Hematopoietic multipotent progenitor cell (in vitro differentiated cells): Measurements from ENCODE around the gene METTL16. TPM values are rescaled to one million over a fixed set of nuclear protein-coding genes. Genes with fewer than 3 reads are reported as not detected.

Experiments
- DNase-seq, 3 donors: peaks; one replicate each; pipeline ENCODE4 v3.0.0-alpha.2; 2011 to 2015; ENCODE audit warnings: low read depth in 2 of 3, low spot score in 2 of 3
- small RNA-seq: library from RNA; depleted of rRNA; stranded (forward); fragments of <200 nt; gene quantifications from one replicate; pipeline ENCODE3, GENCODE V24; 2012
- total RNA-seq: library from RNA; depleted of rRNA; stranded (reverse); fragments of >200 nt; gene quantifications from one replicate; pipeline ENCODE4 v1.2.3, GENCODE V29; 2012

Gene METTL16
- total RNA-seq, 1 donor, result 14.0 TPM

- no peak for DNase-seq
These were observed 143.3 kb downstream of the METTL16 start for GRCh38 chr17:2368359-2368758.

- DNase-seq, result no peak
These were observed 144.8 kb downstream of the METTL16 start for GRCh38 chr17:2366747-2367494.

Small RNAs within 50 kb of the gene (small RNA-seq; reads per million reads assigned to genes)
- not detected for gene AC006435.3
- gene AC006435.4, result not detected
- gene AC006435.5, result not detected

Other genes starting within 250 kb of the METTL16 start
- 27.5 TPM for gene SMG6, start 208.1 kb downstream of the METTL16 start, total RNA-seq
- 7.5 TPM for gene SRR, start 207.9 kb downstream of the METTL16 start, total RNA-seq
- gene TSR1, start 175.4 kb downstream of the METTL16 start, total RNA-seq, result 37.7 TPM
- gene SGSM2, start 174.4 kb downstream of the METTL16 start, total RNA-seq, result 72.2 TPM
- 23.4 TPM for gene MNT, start 110.8 kb downstream of the METTL16 start, total RNA-seq
- gene PAFAH1B1, start 81.8 kb upstream of the METTL16 start, total RNA-seq, result 44.7 TPM
- gene CLUH, start 199.9 kb upstream of the METTL16 start, total RNA-seq, result 74.9 TPM
- gene CCDC92B, start 237.8 kb upstream of the METTL16 start, total RNA-seq, result 0.27 TPM